ENCODE data around the gene GPR39. TPM values are rescaled to one million over a fixed set of nuclear protein-coding genes. Genes with fewer than 3 reads are reported as not detected.

Gene GPR39
- total RNA-seq, 1 experiment from 2014 or later: 34.8 TPM

- H3K9me3 ChIP-seq (ENCODE audit: low read length): no peaks in the 10 kb centered on the region
- H3K9me2 ChIP-seq (replicated peaks; ENCODE audit: low read length): no peaks in the 10 kb centered on the region
- DNase-seq (no peak), ATAC-seq (no peak; the same call in 1 of the 2 replicates)
- TF ChIP-seq EZH2 (IDR thresholded peaks at IDR 0.05; ENCODE audit: low read length, unreplicated experiment) (no peak), CTCF (conservative IDR thresholded peaks at IDR 0.05; ENCODE audit: low read depth, low read length) (no peak), EZH2phosphoT487 (IDR thresholded peaks at IDR 0.05; ENCODE audit: borderline replicate concordance, low read length) (no peak)
- no peaks in the 10 kb centered on the region for H3F3A ChIP-seq (ENCODE audit: low read length, unreplicated experiment)
- no peak overlapping the region for H3K9ac ChIP-seq (ENCODE audit: low read length)
- no peaks in the 10 kb centered on the region for H4K20me1 ChIP-seq (ENCODE audit: low read length)
- no peak overlapping the region for H3K27ac ChIP-seq (ENCODE audit: low read length)
- peaks cover 4% of the 10 kb centered on the region; the same call in 1 of the 2 replicates for H3K79me2 ChIP-seq (ENCODE audit: low read length)
- BruUV-seq (replicated peaks): no TSS peak
- H2AFZ ChIP-seq (ENCODE audit: low read length): no peak overlapping the region
- ChIA-PET CTCF (no interaction called here), POLR2A (ENCODE audit: unreplicated experiment) (no interaction called here)
- H3K4me3 ChIP-seq (ENCODE audit: low read length): no peak overlapping the region
- H3K36me3 ChIP-seq (ENCODE audit: low read depth, low read length): no peaks in the 10 kb centered on the region
- no peak overlapping the region for H3K4me2 ChIP-seq (ENCODE audit: low read length)
- no peaks in the 10 kb centered on the region for H3K27me3 ChIP-seq (ENCODE audit: low read length)
- H3K4me1 ChIP-seq (ENCODE audit: insufficient read depth, low read length): peaks cover 3% of the 10 kb centered on the region; the same call in 1 of the 2 replicates
- intact Hi-C loops (cut with micrococcal nuclease): no loop called here
Measured at GRCh38 chr2:132517386-132517785, 100.8 kb downstream of the GPR39 start.

- TF ChIP-seq EZH2phosphoT487 (IDR thresholded peaks at IDR 0.05; ENCODE audit: borderline replicate concordance, low read length) (no peak), CTCF (conservative IDR thresholded peaks at IDR 0.05; ENCODE audit: low read depth, low read length) (no peak), EZH2 (IDR thresholded peaks at IDR 0.05; ENCODE audit: low read length, unreplicated experiment) (no peak)
- no peaks in the 10 kb centered on the region for H4K20me1 ChIP-seq (ENCODE audit: low read length)
- no peak for DNase-seq
- no peak overlapping the region for H3K27ac ChIP-seq (ENCODE audit: low read length)
- H3K4me3 ChIP-seq (ENCODE audit: low read length): no peak overlapping the region
- ATAC-seq: no peak
- no peak overlapping the region for H2AFZ ChIP-seq (ENCODE audit: low read length)
- no peaks in the 10 kb centered on the region for H3K27me3 ChIP-seq (ENCODE audit: low read length)
- intact Hi-C loops (cut with micrococcal nuclease): no loop called here
- H3K4me2 ChIP-seq (ENCODE audit: low read length): no peak overlapping the region
- H3K9me3 ChIP-seq (ENCODE audit: low read length): no peaks in the 10 kb centered on the region
- CTCF ChIA-PET: no interaction called here
- BruUV-seq (replicated peaks): no TSS peak
- no peaks in the 10 kb centered on the region for H3K36me3 ChIP-seq (ENCODE audit: low read depth, low read length)
- no peak overlapping the region for H3K9ac ChIP-seq (ENCODE audit: low read length)
- POLR2A ChIA-PET (ENCODE audit: unreplicated experiment): interaction anchor here (0.8 kb wide), 1 partner anchor 88 kb away, joined by 3 read pairs; no protein-coding TSS in a partner anchor
- no peaks in the 10 kb centered on the region for H3F3A ChIP-seq (ENCODE audit: low read length, unreplicated experiment)
- H3K79me2 ChIP-seq (ENCODE audit: low read length): peaks cover 4% of the 10 kb centered on the region; the same call in 1 of the 2 replicates
- no peaks in the 10 kb centered on the region for H3K9me2 ChIP-seq (replicated peaks; ENCODE audit: low read length)
- peaks cover 3% of the 10 kb centered on the region; the same call in 1 of the 2 replicates for H3K4me1 ChIP-seq (ENCODE audit: insufficient read depth, low read length)
Measured at GRCh38 chr2:132518302-132518701, 101.7 kb downstream of the GPR39 start.

- no peak overlapping the region for H3K4me2 ChIP-seq (ENCODE audit: low read length)
- H3K27me3 ChIP-seq (ENCODE audit: low read length): no peaks in the 10 kb centered on the region
- H3F3A ChIP-seq (ENCODE audit: low read length, unreplicated experiment): no peaks in the 10 kb centered on the region
- ATAC-seq (no peak), DNase-seq (no peak)
- peaks cover 3% of the 10 kb centered on the region; the same call in 1 of the 2 replicates for H3K4me1 ChIP-seq (ENCODE audit: insufficient read depth, low read length)
- no peak overlapping the region for H2AFZ ChIP-seq (ENCODE audit: low read length)
- H4K20me1 ChIP-seq (ENCODE audit: low read length): no peaks in the 10 kb centered on the region
- ChIA-PET CTCF (no interaction called here), POLR2A (ENCODE audit: unreplicated experiment) (no interaction called here)
- TF ChIP-seq EZH2 (IDR thresholded peaks at IDR 0.05; ENCODE audit: low read length, unreplicated experiment) (no peak), CTCF (conservative IDR thresholded peaks at IDR 0.05; ENCODE audit: low read depth, low read length) (no peak), EZH2phosphoT487 (IDR thresholded peaks at IDR 0.05; ENCODE audit: borderline replicate concordance, low read length) (no peak)
- no peaks in the 10 kb centered on the region for H3K9me2 ChIP-seq (replicated peaks; ENCODE audit: low read length)
- no peak overlapping the region for H3K4me3 ChIP-seq (ENCODE audit: low read length)
- BruUV-seq (replicated peaks): no TSS peak
- no peaks in the 10 kb centered on the region for H3K36me3 ChIP-seq (ENCODE audit: low read depth, low read length)
- no peak overlapping the region for H3K27ac ChIP-seq (ENCODE audit: low read length)
- no peaks in the 10 kb centered on the region for H3K9me3 ChIP-seq (ENCODE audit: low read length)
- no peak overlapping the region for H3K9ac ChIP-seq (ENCODE audit: low read length)
- intact Hi-C loops (cut with micrococcal nuclease): no loop called here
- H3K79me2 ChIP-seq (ENCODE audit: low read length): peaks cover 4% of the 10 kb centered on the region; the same call in 1 of the 2 replicates
Measured at GRCh38 chr2:132519566-132519965, 103.0 kb downstream of the GPR39 start.

Data from PC-3 (cell line).